NB4 (cell line): ENCODE data around the gene LIX1.

Experiments used
- CTCF ChIP-seq: IDR thresholded peaks from one replicate; pipeline ENCODE4 v1.5.1; 2012; ENCODE audit warnings: low read depth, low read length
- MAX ChIP-seq: IDR thresholded peaks from 2 replicates; pipeline ENCODE4 v1.6.1; 2011; ENCODE audit warnings: low read depth, low read length
- POLR2A ChIP-seq: IDR thresholded peaks from 2 replicates; pipeline ENCODE4 v1.6.1; 2011; ENCODE audit warnings: mild to moderate bottlenecking; ENCODE audit not compliant: insufficient read length; ENCODE audit errors: extremely low read depth

- TF ChIP-seq CTCF (no peak), POLR2A (no peak), MAX (no peak)
These were observed 23.4 kb downstream of the LIX1 start for GRCh38 chr5:97119007-97119390.
